HepG2 (cell line): ENCODE measurements around the gene NOB1. TPM values are rescaled to one million over a fixed set of nuclear protein-coding genes. Genes with fewer than 3 reads are reported as not detected.

Experiments
- AGO1 ChIP-seq: fragments of 200-400 bp; formaldehyde crosslinking; IDR thresholded peaks from 2 replicates; pipeline ENCODE4 v1.6.1; 2017; ENCODE audit warnings: mild to moderate bottlenecking, low read depth, low read length, moderate library complexity; ENCODE audit not compliant: poor library complexity, severe bottlenecking
- ASH2L ChIP-seq: fragments of 300-600, 200-600 bp; sonication (generic); IDR thresholded peaks from 2 replicates; pipeline ENCODE4 v1.7.0; 2017; ENCODE audit warnings: low read depth, mild to moderate bottlenecking, moderate library complexity, mixed read lengths, low read length; ENCODE audit not compliant: insufficient read length
- CBFB ChIP-seq: sonication (generic); formaldehyde crosslinking; IDR thresholded peaks from 2 replicates; pipeline ENCODE4 v1.4.0; 2020; ENCODE audit warnings: missing genetic modification reagents
- CEBPG ChIP-seq: IDR thresholded peaks from 2 replicates; pipeline ENCODE4 v1.6.1; 2016
- CENPX ChIP-seq: sonication (generic); formaldehyde crosslinking; IDR thresholded peaks from 2 replicates; pipeline ENCODE4 v1.9.0; 2021; ENCODE audit warnings: mild to moderate bottlenecking, missing genetic modification reagents, moderate library complexity
- CHD4 ChIP-seq: fragments of 200-600 bp; sonication (generic); IDR thresholded peaks from 2 replicates; pipeline ENCODE4 v1.7.0; 2017; ENCODE audit warnings: mild to moderate bottlenecking, low read length, borderline replicate concordance
- GFI1 ChIP-seq: sonication (generic); formaldehyde crosslinking; IDR thresholded peaks from 2 replicates; pipeline ENCODE4 v1.5.0; 2020; ENCODE audit warnings: missing genetic modification reagents, mild to moderate bottlenecking, borderline replicate concordance
- HINFP ChIP-seq: sonication (generic); formaldehyde crosslinking; IDR thresholded peaks from 2 replicates; pipeline ENCODE4 v1.4.0; 2020; ENCODE audit warnings: low read depth, mild to moderate bottlenecking, missing genetic modification reagents
- IRX3 ChIP-seq: sonication (generic); formaldehyde crosslinking; IDR thresholded peaks from 2 replicates; pipeline ENCODE4 v1.8.1; 2023; ENCODE audit warnings: mild to moderate bottlenecking, low read depth, missing genetic modification reagents, borderline replicate concordance
- MYNN ChIP-seq: sonication (generic); formaldehyde crosslinking; IDR thresholded peaks from 2 replicates; pipeline ENCODE4 v1.4.0; 2020; ENCODE audit warnings: mild to moderate bottlenecking, low read depth, missing genetic modification reagents
- MZF1 ChIP-seq: sonication (generic); formaldehyde crosslinking; IDR thresholded peaks from 2 replicates; pipeline ENCODE4 v1.8.1; 2023; ENCODE audit warnings: mild to moderate bottlenecking, missing genetic modification reagents, borderline replicate concordance
- PAF1 ChIP-seq: IDR thresholded peaks from 2 replicates; pipeline ENCODE4 v1.6.1; 2016; ENCODE audit warnings: missing genetic modification reagents, missing compliant biosample characterization
- PLRG1 ChIP-seq: fragments of 450-650 bp; conservative IDR thresholded peaks from 2 replicates; pipeline ENCODE4 v1.6.1; 2016
- RFX1 ChIP-seq: fragments of 450-650 bp; IDR thresholded peaks from 2 replicates; pipeline ENCODE4 v1.6.1; 2017
- SALL1 ChIP-seq: sonication (generic); formaldehyde crosslinking; IDR thresholded peaks from 2 replicates; pipeline ENCODE4 v1.8.0; 2022; ENCODE audit warnings: mild to moderate bottlenecking, missing genetic modification reagents
- TCF12 ChIP-seq, 2 experiments: fragments of 450-650 bp in 1 of 2; sonication (generic) in 1 of 2; formaldehyde crosslinking in 1 of 2; IDR thresholded peaks; 2 replicates each; pipeline versions ENCODE4 v1.6.1 to v1.8.0; 2017 to 2022; ENCODE audit warnings: antibody characterized with exemption in 1 of 2, mild to moderate bottlenecking in 1 of 2, missing genetic modification reagents in 1 of 2, moderate library complexity in 1 of 2
- TP53 ChIP-seq: sonication (generic); formaldehyde crosslinking; conservative IDR thresholded peaks from 2 replicates; pipeline ENCODE4 v1.4.0; 2020; ENCODE audit warnings: missing genetic modification reagents
- ZBTB7A ChIP-seq: sonication (generic); formaldehyde crosslinking; IDR thresholded peaks from 2 replicates; pipeline ENCODE4 v1.8.0; 2022; ENCODE audit warnings: mild to moderate bottlenecking, missing genetic modification reagents
- ZFYVE20 ChIP-seq: sonication (generic); formaldehyde crosslinking; IDR thresholded peaks from 2 replicates; pipeline ENCODE4 v1.8.0; 2023; ENCODE audit warnings: low read depth, mild to moderate bottlenecking, moderate library complexity, missing genetic modification reagents, borderline replicate concordance
- ZMYM3 ChIP-seq: sonication (generic); formaldehyde crosslinking; IDR thresholded peaks from 2 replicates; pipeline ENCODE4 v1.5.1; 2020; ENCODE audit warnings: mild to moderate bottlenecking, missing genetic modification reagents
- ZNF124 ChIP-seq: sonication (generic); formaldehyde crosslinking; IDR thresholded peaks from 2 replicates; pipeline ENCODE4 v1.4.0; 2020; ENCODE audit warnings: missing genetic modification reagents
- ZNF274 ChIP-seq: sonication (generic); formaldehyde crosslinking; IDR thresholded peaks from 2 replicates; pipeline ENCODE4 v1.5.1; 2020; ENCODE audit warnings: mild to moderate bottlenecking, missing genetic modification reagents
- ZNF496 ChIP-seq: sonication (generic); formaldehyde crosslinking; IDR thresholded peaks from 2 replicates; pipeline ENCODE4 v1.8.1; 2023; ENCODE audit warnings: mild to moderate bottlenecking, moderate library complexity, missing genetic modification reagents; ENCODE audit not compliant: insufficient replicate concordance
- ZNF644 ChIP-seq: IDR thresholded peaks from 2 replicates; pipeline ENCODE4 v1.6.1; 2016; ENCODE audit warnings: low read depth
- polyA plus RNA-seq, 8 experiments: library from polyadenylated mRNA; depleted of rRNA in 3 of 8; stranded (reverse) in 7 of 8; unstranded in 1 of 8; fragments of >200 nt; fragmentation: Illumina TruSeq in 4 of 8; extraction: Trizol in 4 of 8; gene quantifications; 2 replicates each; pipeline versions ENCODE4 v1.2.1 to v1.2.3, GENCODE V29; 2011 to 2016; ENCODE audit warnings: low read depth in 4 of 8, missing spikeins in 1 of 8, mixed read lengths in 1 of 8; ENCODE audit not compliant: insufficient read depth in 1 of 8
- total RNA-seq, 5 experiments: library from RNA; depleted of rRNA; stranded (reverse); fragments of >200 nt; fragmentation: Illumina TruSeq; extraction: Trizol; gene quantifications; 2 replicates each; pipeline ENCODE4 v1.2.3, GENCODE V29; 2016; ENCODE audit warnings: low read depth in 1 of 5
- TF ChIP-seq, protein P1 (sequence below): sonication (generic); formaldehyde crosslinking; IDR thresholded peaks from 2 replicates; pipeline ENCODE4 v1.5.1; 2020; ENCODE audit warnings: missing genetic modification reagents, mild to moderate bottlenecking, borderline replicate concordance
- TF ChIP-seq, protein P2 (sequence below): sonication (generic); formaldehyde crosslinking; IDR thresholded peaks from 2 replicates; pipeline ENCODE4 v1.4.0; 2020; ENCODE audit warnings: missing genetic modification reagents

NOB1 gene
- total and polyA plus RNA-seq, 2 of the 13 experiments (the other 11 are each of a cell fraction or from before 2014, with no cell fraction given): 47.1 to 162 TPM

- no peak for TF ChIP-seq CEBPG (CRISPR knock-in tag)
- no peak for TF ChIP-seq TCF12 (IDR thresholded peaks at IDR 0.05)
- no peak for TF ChIP-seq TCF12 (CRISPR knock-in tag; IDR thresholded peaks at IDR 0.05)
- TF ChIP-seq, protein P1, sequence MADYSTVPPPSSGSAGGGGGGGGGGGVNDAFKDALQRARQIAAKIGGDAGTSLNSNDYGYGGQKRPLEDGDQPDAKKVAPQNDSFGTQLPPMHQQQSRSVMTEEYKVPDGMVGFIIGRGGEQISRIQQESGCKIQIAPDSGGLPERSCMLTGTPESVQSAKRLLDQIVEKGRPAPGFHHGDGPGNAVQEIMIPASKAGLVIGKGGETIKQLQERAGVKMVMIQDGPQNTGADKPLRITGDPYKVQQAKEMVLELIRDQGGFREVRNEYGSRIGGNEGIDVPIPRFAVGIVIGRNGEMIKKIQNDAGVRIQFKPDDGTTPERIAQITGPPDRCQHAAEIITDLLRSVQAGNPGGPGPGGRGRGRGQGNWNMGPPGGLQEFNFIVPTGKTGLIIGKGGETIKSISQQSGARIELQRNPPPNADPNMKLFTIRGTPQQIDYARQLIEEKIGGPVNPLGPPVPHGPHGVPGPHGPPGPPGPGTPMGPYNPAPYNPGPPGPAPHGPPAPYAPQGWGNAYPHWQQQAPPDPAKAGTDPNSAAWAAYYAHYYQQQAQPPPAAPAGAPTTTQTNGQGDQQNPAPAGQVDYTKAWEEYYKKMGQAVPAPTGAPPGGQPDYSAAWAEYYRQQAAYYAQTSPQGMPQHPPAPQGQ: no peak
- TF ChIP-seq, protein P2, sequence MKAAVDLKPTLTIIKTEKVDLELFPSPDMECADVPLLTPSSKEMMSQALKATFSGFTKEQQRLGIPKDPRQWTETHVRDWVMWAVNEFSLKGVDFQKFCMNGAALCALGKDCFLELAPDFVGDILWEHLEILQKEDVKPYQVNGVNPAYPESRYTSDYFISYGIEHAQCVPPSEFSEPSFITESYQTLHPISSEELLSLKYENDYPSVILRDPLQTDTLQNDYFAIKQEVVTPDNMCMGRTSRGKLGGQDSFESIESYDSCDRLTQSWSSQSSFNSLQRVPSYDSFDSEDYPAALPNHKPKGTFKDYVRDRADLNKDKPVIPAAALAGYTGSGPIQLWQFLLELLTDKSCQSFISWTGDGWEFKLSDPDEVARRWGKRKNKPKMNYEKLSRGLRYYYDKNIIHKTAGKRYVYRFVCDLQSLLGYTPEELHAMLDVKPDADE: no peak
- TF ChIP-seq PLRG1: no peak
- TF ChIP-seq RFX1: no peak
- TF ChIP-seq ASH2L: peak; percentile 84
- no peak for TF ChIP-seq ZNF496 (CRISPR knock-in tag)
- TF ChIP-seq ZNF274 (CRISPR knock-in tag): peak; percentile 81; the same call in 1 of the 2 replicates
- peak; percentile 40; the same call in 1 of the 2 replicates for TF ChIP-seq HINFP
- TF ChIP-seq ZNF644: 0 out of 2 replicates have a peak, but pooled peaks have one; percentile 15
- no peak for TF ChIP-seq ZFYVE20
- TF ChIP-seq ZBTB7A (CRISPR knock-in tag): peak; percentile 57; the same call in 1 of the 2 replicates
- TF ChIP-seq ZNF124 (CRISPR knock-in tag): peak; percentile 48; the same call in 1 of the 2 replicates
- TF ChIP-seq IRX3 (CRISPR knock-in tag): peak; percentile 67; the same call in 1 of the 2 replicates
- peak; percentile 71; the same call in 1 of the 2 replicates for TF ChIP-seq CBFB (CRISPR knock-in tag)
- TF ChIP-seq GFI1: no peak; the same call in 1 of the 2 replicates
- TF ChIP-seq SALL1 (CRISPR knock-in tag): peak; percentile 78; the same call in 1 of the 2 replicates
- TF ChIP-seq AGO1: no peak
- 0 out of 2 replicates have a peak, but pooled peaks have one; percentile 69 for TF ChIP-seq ZMYM3 (CRISPR knock-in tag)
- no peak for TF ChIP-seq MYNN (CRISPR knock-in tag)
- TF ChIP-seq PAF1 (CRISPR knock-in tag): no peak
- 0 out of 2 replicates have a peak, but pooled peaks have one; percentile 62 for TF ChIP-seq TP53 (CRISPR knock-in tag)
- TF ChIP-seq CHD4: no peak
- peak; percentile 76; the same call in 1 of the 2 replicates for TF ChIP-seq MZF1 (CRISPR knock-in tag)
- TF ChIP-seq CENPX (CRISPR knock-in tag): no peak
Measured at GRCh38 chr16:69761983-69762813, 7.5 kb upstream of the NOB1 start, which contains the start of gene WWP2 (continued).
